HEK293T (cell line): ENCODE measurements around the gene KLHL26.

Experiments used
- CTCF ChIA-PET: fragments of 350-600 bp; formaldehyde crosslinking; extraction: SDS; loops from one replicate; lab custom pipeline; 2021; ENCODE audit warnings: antibody characterized with exemption, inconsistent platforms; lab: Yijun Ruan, JAX
- POLR2A ChIA-PET: fragments of 350-600 bp; formaldehyde crosslinking; extraction: SDS; loops from one replicate; lab custom pipeline; 2020; ENCODE audit warnings: antibody characterized with exemption, inconsistent platforms; lab: Yijun Ruan, JAX
- DNase-seq: peaks from one replicate; pipeline ENCODE4 v3.0.0; 2012; ENCODE audit warnings: mixed read lengths; ENCODE audit errors: extremely low spot score
- ARNT ChIP-seq: fragments of 450-650 bp; IDR thresholded peaks from 2 replicates; pipeline ENCODE4 v1.6.1; 2017; ENCODE audit warnings: mild to moderate bottlenecking
- BHLHE40 ChIP-seq: fragments of 450-650 bp; IDR thresholded peaks from 2 replicates; pipeline ENCODE4 v1.6.1; 2016; ENCODE audit warnings: mild to moderate bottlenecking, moderate library complexity, borderline replicate concordance
- CTBP1 ChIP-seq: fragments of 450-650 bp; IDR thresholded peaks from 2 replicates; pipeline ENCODE4 v1.6.1; 2016; ENCODE audit warnings: borderline replicate concordance
- ELF4 ChIP-seq: fragments of 450-650 bp; IDR thresholded peaks from 2 replicates; pipeline ENCODE4 v1.6.1; 2017; ENCODE audit warnings: antibody characterized with exemption
- FOXA1 ChIP-seq: fragments of 450-650 bp; IDR thresholded peaks from 2 replicates; pipeline ENCODE4 v1.6.1; 2016; ENCODE audit warnings: mild to moderate bottlenecking
- FOXK2 ChIP-seq: fragments of 450-650 bp; IDR thresholded peaks from 2 replicates; pipeline ENCODE4 v1.6.1; 2016; ENCODE audit warnings: mild to moderate bottlenecking
- FOXM1 ChIP-seq: fragments of 450-650 bp; IDR thresholded peaks from 2 replicates; pipeline ENCODE4 v1.6.1; 2017; ENCODE audit warnings: mild to moderate bottlenecking, borderline replicate concordance
- HDGF ChIP-seq: fragments of 450-650 bp; IDR thresholded peaks from 2 replicates; pipeline ENCODE4 v1.6.1; 2017; ENCODE audit warnings: antibody characterized with exemption, borderline replicate concordance
- L3MBTL2 ChIP-seq: fragments of 450-650 bp; conservative IDR thresholded peaks from 2 replicates; pipeline ENCODE4 v1.6.1; 2016; ENCODE audit warnings: mild to moderate bottlenecking
- LEF1 ChIP-seq: fragments of 450-650 bp; IDR thresholded peaks from 2 replicates; pipeline ENCODE4 v1.6.1; 2017; ENCODE audit warnings: mild to moderate bottlenecking, borderline replicate concordance
- NFRKB ChIP-seq: fragments of 450-650 bp; IDR thresholded peaks from 2 replicates; pipeline ENCODE4 v1.6.1; 2016; ENCODE audit warnings: mild to moderate bottlenecking, moderate library complexity
- PKNOX1 ChIP-seq: fragments of 450-650 bp; IDR thresholded peaks from 2 replicates; pipeline ENCODE4 v1.6.1; 2016
- SP1 ChIP-seq: fragments of 450-650 bp; IDR thresholded peaks from 2 replicates; pipeline ENCODE4 v1.6.1; 2017
- SUZ12 ChIP-seq: fragments of 450-650 bp; IDR thresholded peaks from 2 replicates; pipeline ENCODE4 v1.6.1; 2016; ENCODE audit warnings: mild to moderate bottlenecking
- TARDBP ChIP-seq: fragments of 450-650 bp; IDR thresholded peaks from 2 replicates; pipeline ENCODE4 v1.6.1; 2016
- ZNF384 ChIP-seq: fragments of 450-650 bp; IDR thresholded peaks from 2 replicates; pipeline ENCODE4 v1.6.1; 2016

KLHL26 gene

GRCh38 chr19:18647807-18648206 lies 11.0 kb downstream of the KLHL26 start:
- POLR2A ChIA-PET, result no interaction called here
- no peak for TF ChIP-seq ZNF384
- TF ChIP-seq FOXM1, result no peak
- no peak for TF ChIP-seq LEF1
- TF ChIP-seq SUZ12, result no peak
- TF ChIP-seq NFRKB, result no peak
- TF ChIP-seq PKNOX1, result no peak
- no peak for TF ChIP-seq CTBP1
- no peak for DNase-seq
- CTCF ChIA-PET, result no interaction called here

GRCh38 chr19:18648973-18649315 lies 12.1 kb downstream of the KLHL26 start:
- DNase-seq, result no peak
- POLR2A ChIA-PET, result no interaction called here
- CTCF ChIA-PET, result no interaction called here
- TF ChIP-seq NFRKB (no peak), BHLHE40 (no peak), SP1 (no peak)

GRCh38 chr19:18649371-18650020 lies 12.7 kb downstream of the KLHL26 start:
- ChIA-PET POLR2A (no interaction called here), CTCF (no interaction called here)
- DNase-seq, result no peak
- no peak for TF ChIP-seq HDGF
- no peak for TF ChIP-seq PKNOX1
- TF ChIP-seq FOXK2, result no peak
- no peak for TF ChIP-seq FOXA1
- TF ChIP-seq ELF4, result no peak
- no peak for TF ChIP-seq TARDBP
- no peak for TF ChIP-seq CTBP1
- no peak for TF ChIP-seq LEF1
- TF ChIP-seq SUZ12, result no peak

GRCh38 chr19:18650021-18650390 lies 13.2 kb downstream of the KLHL26 start:
- ChIA-PET POLR2A (no interaction called here), CTCF (no interaction called here)
- no peak for DNase-seq
- TF ChIP-seq CTBP1 (no peak), SP1 (no peak), ZNF384 (no peak), LEF1 (no peak)

- no peak for DNase-seq
- CTCF ChIA-PET, result no interaction called here
- no peak for TF ChIP-seq CTBP1
- no peak for TF ChIP-seq FOXA1
- no peak for TF ChIP-seq ZNF384
- no peak for TF ChIP-seq PKNOX1
- TF ChIP-seq ARNT, result no peak
- TF ChIP-seq FOXM1, result no peak
- no peak for TF ChIP-seq L3MBTL2
- no peak for TF ChIP-seq LEF1
- TF ChIP-seq TARDBP, result no peak
- no peak for TF ChIP-seq BHLHE40
- TF ChIP-seq HDGF, result no peak
- no peak for TF ChIP-seq SP1
- no peak for TF ChIP-seq ELF4
- TF ChIP-seq NFRKB, result no peak
- no peak for TF ChIP-seq FOXK2
- TF ChIP-seq SUZ12, result no peak
- POLR2A ChIA-PET, result no interaction called here
Observed at GRCh38 chr19:18650468-18651041, 13.7 kb downstream of the KLHL26 start.

- ChIA-PET POLR2A (no interaction called here), CTCF (no interaction called here)
- TF ChIP-seq ELF4, result no peak
- no peak for TF ChIP-seq ZNF384
- no peak for TF ChIP-seq ARNT
- no peak for TF ChIP-seq FOXA1
- no peak for TF ChIP-seq PKNOX1
- TF ChIP-seq HDGF, result no peak
- no peak for TF ChIP-seq BHLHE40
- no peak for TF ChIP-seq TARDBP
- no peak for TF ChIP-seq L3MBTL2
- TF ChIP-seq LEF1, result no peak
- no peak for TF ChIP-seq SUZ12
- no peak for DNase-seq
Observed at GRCh38 chr19:18651300-18651699, 14.5 kb downstream of the KLHL26 start.
